Stimulated activated CD4-positive, alpha-beta T cell treated with anti-CD3 and anti-CD28 coated beads, TNF-alpha, amount 100 ng/mL, for 24 hours (primary cell): ENCODE measurements around the gene MMD2.

ENCODE experiments used
- DNase-seq, 3 experiments: peaks; one replicate each; pipeline ENCODE4 v3.0.0-alpha.2; 2020; ENCODE audit warnings: low read depth in 3 of 3

MMD2 gene

GRCh38 chr7:4957847-4958476 is 1.0 kb downstream of the MMD2 start:
- no peak for DNase-seq

GRCh38 chr7:4951903-4952636 is 6.9 kb downstream of the MMD2 start:
- DNase-seq: no peak

- DNase-seq: no peak
These were observed 7.7 kb downstream of the MMD2 start for GRCh38 chr7:4951304-4951703.

GRCh38 chr7:4948402-4948801 is 10.6 kb downstream of the MMD2 start:
- DNase-seq: no peak

GRCh38 chr7:4945949-4946348 is 13.0 kb downstream of the MMD2 start:
- no peak for DNase-seq

- no peak for DNase-seq
These were observed 14.0 kb downstream of the MMD2 start for GRCh38 chr7:4944939-4945338.

- no peak for DNase-seq
These were observed 15.7 kb downstream of the MMD2 start for GRCh38 chr7:4943297-4943696.

- DNase-seq: no peak
These were observed 18.8 kb downstream of the MMD2 start for GRCh38 chr7:4939971-4940728.

- no peak for DNase-seq
These were observed 21.6 kb downstream of the MMD2 start for GRCh38 chr7:4937411-4937810.

- DNase-seq: no peak
These were observed 24.5 kb downstream of the MMD2 start for GRCh38 chr7:4934419-4935025.

GRCh38 chr7:4931943-4932342 is 27.0 kb downstream of the MMD2 start:
- DNase-seq: no peak

- no peak for DNase-seq
These were observed 30.0 kb downstream of the MMD2 start for GRCh38 chr7:4929005-4929404.

GRCh38 chr7:4928445-4928844 is 30.5 kb downstream of the MMD2 start:
- DNase-seq: no peak

GRCh38 chr7:4919969-4920766 is 38.8 kb downstream of the MMD2 start:
- no peak for DNase-seq

GRCh38 chr7:4916113-4916512 is 42.9 kb downstream of the MMD2 start:
- DNase-seq: no peak

GRCh38 chr7:4911111-4911828 is 47.7 kb downstream of the MMD2 start:
- DNase-seq: no peak

- no peak for DNase-seq
These were observed 52.3 kb downstream of the MMD2 start for GRCh38 chr7:4906682-4907081.

GRCh38 chr7:4905171-4905570 is 53.8 kb downstream of the MMD2 start:
- no peak for DNase-seq

- DNase-seq: no peak
These were observed 54.6 kb downstream of the MMD2 start for GRCh38 chr7:4904346-4904745.

GRCh38 chr7:4895766-4896165 is 63.2 kb downstream of the MMD2 start:
- DNase-seq: no peak

GRCh38 chr7:4894482-4894881 is 64.5 kb downstream of the MMD2 start:
- no peak for DNase-seq
